ENCODE data around the gene APOBEC2. TPM values are rescaled to one million over a fixed set of nuclear protein-coding genes. Genes with fewer than 3 reads are reported as not detected.

The APOBEC2 gene
- total RNA-seq, 1 donor from 2014 or later = not detected

GRCh38 chr6:41073203-41073967 lies 20.4 kb downstream of the APOBEC2 start:
- Histone ChIP-seq H3K27me3 (no peaks in the 10 kb centered on the region), H3K27ac (peak overlapping the region; percentile 99), H3K36me3 (no peaks in the 10 kb centered on the region), H3K9me3 (no peaks in the 10 kb centered on the region), H3K4me1 (peaks cover 37% of the 10 kb centered on the region), H3K4me3 (peak overlapping the region; percentile 91 to 96)
- DNase-seq (ENCODE audit: extremely low spot score in 2 of 2) = no peak
- intact Hi-C loops (cut with DNase I) = no loop called here
- peak in 1 of 3 experiments; percentile 7 for TF ChIP-seq CTCF (IDR thresholded peaks at IDR 0.05)
- TF ChIP-seq POLR2AphosphoS5 (IDR thresholded peaks at IDR 0.05; ENCODE audit: insufficient read depth in 1 of 2, low read depth in 1 of 2) = peak; percentile 64 to 77
- peak; percentile 13 to 95 for TF ChIP-seq POLR2A (IDR thresholded peaks at IDR 0.05)

- Histone ChIP-seq H3K27me3 (no peaks in the 10 kb centered on the region), H3K27ac (peak overlapping the region; percentile 99), H3K9me3 (no peaks in the 10 kb centered on the region), H3K4me1 (peaks cover 37% of the 10 kb centered on the region), H3K4me3 (peak overlapping the region; percentile 91 to 96), H3K36me3 (peaks cover 0 to 4% of the 10 kb centered on the region in 2 donors)
- no peak for DNase-seq (ENCODE audit: extremely low spot score in 2 of 2)
- intact Hi-C loops (cut with DNase I) = no loop called here
- TF ChIP-seq POLR2A (IDR thresholded peaks at IDR 0.05) = no peak
- no peak for TF ChIP-seq POLR2AphosphoS5 (IDR thresholded peaks at IDR 0.05; ENCODE audit: insufficient read depth in 1 of 2, low read depth in 1 of 2)
- TF ChIP-seq CTCF (IDR thresholded peaks at IDR 0.05) = no peak
Measured at GRCh38 chr6:41073968-41074691, 21.1 kb downstream of the APOBEC2 start.

- Histone ChIP-seq H3K4me3 (peak overlapping the region; percentile 91 to 96), H3K27ac (peak overlapping the region; percentile 99), H3K9me3 (no peaks in the 10 kb centered on the region), H3K36me3 (peaks cover 0 to 11% of the 10 kb centered on the region in 2 donors), H3K27me3 (no peaks in the 10 kb centered on the region), H3K4me1 (peaks cover 37% of the 10 kb centered on the region)
- TF ChIP-seq POLR2AphosphoS5 (IDR thresholded peaks at IDR 0.05; ENCODE audit: insufficient read depth in 1 of 2, low read depth in 1 of 2) (no peak), POLR2A (IDR thresholded peaks at IDR 0.05) (no peak), CTCF (IDR thresholded peaks at IDR 0.05) (no peak)
- DNase-seq (ENCODE audit: extremely low spot score in 2 of 2) = no peak
- intact Hi-C loops (cut with DNase I) = no loop called here
Measured at GRCh38 chr6:41074692-41075436, 21.9 kb downstream of the APOBEC2 start.

GRCh38 chr6:41075651-41076626 lies 22.9 kb downstream of the APOBEC2 start:
- Histone ChIP-seq H3K9me3 (no peaks in the 10 kb centered on the region), H3K27ac (peak overlapping the region; percentile 99), H3K4me1 (peaks cover 31% of the 10 kb centered on the region), H3K36me3 (peaks cover 0 to 21% of the 10 kb centered on the region in 2 donors), H3K27me3 (no peaks in the 10 kb centered on the region), H3K4me3 (no peak overlapping the region)
- DNase-seq (ENCODE audit: extremely low spot score in 2 of 2) = no peak
- no peak for TF ChIP-seq POLR2A (IDR thresholded peaks at IDR 0.05)
- TF ChIP-seq CTCF (IDR thresholded peaks at IDR 0.05) = no peak
- no peak for TF ChIP-seq POLR2AphosphoS5 (IDR thresholded peaks at IDR 0.05; ENCODE audit: insufficient read depth in 1 of 2, low read depth in 1 of 2)
- intact Hi-C loops (cut with DNase I) = no loop called here
